Measurements from ENCODE around the gene JAZF1.
"Not testable (repeated sequence)": the region's sequence is repeated elsewhere in the genome, so short reads cannot be mapped to it uniquely, and the experiment has no call there.

JAZF1 gene

DNA sequence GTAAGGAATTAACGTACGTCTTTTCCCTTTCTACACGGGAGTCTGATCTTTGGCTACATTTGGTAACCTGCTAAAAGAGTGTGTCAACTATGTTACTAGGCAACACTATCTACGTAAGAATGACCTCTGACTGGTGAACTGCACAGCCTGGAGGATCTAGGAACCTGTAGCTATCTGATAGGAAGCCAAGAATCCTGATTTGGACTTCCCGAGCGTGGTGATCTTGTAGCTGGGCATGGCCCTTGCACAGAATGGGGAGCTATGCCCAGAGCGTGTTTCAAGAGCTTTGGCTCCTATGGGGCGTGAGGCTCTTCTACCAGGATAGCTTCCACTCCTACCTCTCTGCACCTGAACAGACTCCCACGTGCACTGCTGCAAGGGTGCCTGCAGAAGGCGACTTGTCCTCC, 283.2 kb downstream of the JAZF1 start:
- DNase-seq: no peak

GRCh38 chr7:27897001-27897400, 283.6 kb downstream of the JAZF1 start:
- no peak for DNase-seq

DNA sequence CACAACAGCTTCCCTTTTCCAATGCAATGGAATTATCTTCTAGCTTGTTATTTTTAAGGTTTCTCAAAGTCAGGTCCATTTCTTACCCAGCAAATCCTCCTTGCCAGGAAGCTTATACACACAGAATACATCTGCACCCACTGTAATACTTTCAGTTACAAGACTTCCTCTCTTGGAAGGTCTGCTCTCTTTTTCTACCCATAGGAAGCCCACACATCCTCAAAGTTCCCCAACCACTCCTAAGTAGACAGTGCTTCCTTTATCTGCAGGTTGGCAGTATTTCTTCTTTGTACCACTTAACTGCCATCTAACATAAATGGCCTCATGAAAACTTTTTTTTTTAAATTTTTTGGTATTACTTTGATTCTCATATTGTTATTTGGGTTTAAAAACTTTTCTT, 285.0 kb downstream of the JAZF1 start:
- DNase-seq: no peak

DNA sequence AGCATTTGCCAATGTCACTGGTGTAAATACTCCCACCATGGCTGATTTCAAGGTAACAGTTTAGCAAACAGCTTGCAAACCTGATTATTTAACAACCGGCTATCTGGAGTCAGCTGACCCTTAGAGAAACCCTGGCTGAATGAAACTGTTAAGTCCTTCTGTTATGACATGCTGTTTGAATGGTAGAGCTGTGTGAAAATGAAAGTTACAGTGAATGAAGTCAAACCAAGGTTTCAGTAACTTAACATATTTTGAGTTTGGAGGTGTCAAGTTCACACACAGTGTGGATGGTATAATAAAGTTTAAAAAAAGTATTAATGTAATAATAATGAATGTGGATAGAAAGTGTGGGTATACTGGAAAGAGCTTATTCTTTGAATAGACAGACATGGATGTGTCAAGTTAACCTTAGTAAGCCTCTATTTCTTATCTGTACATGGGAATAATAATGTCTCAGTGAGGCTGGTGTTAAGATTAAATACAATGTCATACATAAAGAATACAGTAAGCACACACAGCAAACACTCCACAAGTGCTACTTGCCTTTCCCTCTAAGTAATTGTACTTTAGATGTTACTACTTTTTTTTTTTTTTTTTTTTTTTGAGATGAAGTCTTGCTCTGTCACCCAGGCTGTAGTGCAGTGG, 290.3 kb downstream of the JAZF1 start:
- DNase-seq: no peak

- no peak for DNase-seq
These were observed 290.8 kb downstream of the JAZF1 start for GRCh38 chr7:27889800-27890199.

DNA sequence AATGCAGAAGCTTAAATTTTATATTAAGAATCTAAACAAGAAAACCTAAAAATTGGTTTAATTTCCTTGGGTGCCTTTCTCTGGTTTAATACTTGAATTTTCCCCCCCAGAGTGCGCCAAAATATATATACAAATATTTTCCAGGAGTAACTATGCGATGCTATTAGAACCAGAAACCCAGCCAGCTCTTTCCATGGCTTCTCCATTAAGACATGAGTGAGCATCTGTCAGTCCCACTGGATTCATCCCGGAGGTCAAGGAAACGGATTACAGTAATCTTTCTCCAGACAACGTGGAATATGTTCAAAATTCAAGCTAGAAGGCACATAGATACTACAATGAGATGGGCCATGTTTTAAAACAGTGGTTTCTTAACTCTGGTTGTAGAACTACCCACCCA, 291.9 kb downstream of the JAZF1 start:
- no peak for DNase-seq

DNA sequence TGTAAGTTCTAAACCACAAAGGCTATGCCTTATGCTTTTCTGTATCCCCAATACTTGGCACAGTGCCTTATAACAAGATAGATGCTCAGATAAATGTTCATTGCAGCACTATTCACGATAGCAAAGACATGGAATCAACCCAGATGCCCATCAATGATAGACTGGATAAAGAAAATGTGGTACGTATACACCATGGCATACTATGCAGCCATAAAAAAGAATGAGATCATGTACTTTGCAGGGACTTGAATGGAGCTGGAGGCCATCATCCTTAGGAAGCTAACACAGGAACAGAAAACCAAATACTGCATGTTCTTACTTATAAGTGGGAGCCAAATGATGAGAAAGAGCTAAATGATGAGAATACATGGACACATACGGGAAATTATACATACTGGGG, 293.9 kb downstream of the JAZF1 start:
- DNase-seq: not testable (repeated sequence)

DNA sequence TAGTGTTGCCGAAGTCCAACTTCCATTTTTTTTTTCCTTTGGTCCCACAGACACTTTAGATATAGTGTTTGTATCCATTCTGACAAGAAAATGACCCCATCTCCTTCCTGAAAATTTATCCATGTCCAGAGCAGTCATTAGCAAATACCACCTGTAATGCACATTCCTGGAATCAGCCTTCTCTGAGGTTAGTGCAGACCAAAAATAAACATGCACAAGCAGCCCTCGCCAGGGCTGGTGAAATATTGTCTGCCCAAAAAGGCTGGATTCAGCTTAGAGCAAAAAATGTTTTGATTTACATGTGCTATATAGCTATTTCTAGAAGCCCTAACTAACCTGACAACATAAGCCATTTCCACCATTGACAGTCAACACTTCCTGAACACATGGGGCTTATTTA, 294.9 kb downstream of the JAZF1 start:
- DNase-seq: no peak

- no peak for DNase-seq
These were observed 296.9 kb downstream of the JAZF1 start for GRCh38 chr7:27883696-27884095.

DNA sequence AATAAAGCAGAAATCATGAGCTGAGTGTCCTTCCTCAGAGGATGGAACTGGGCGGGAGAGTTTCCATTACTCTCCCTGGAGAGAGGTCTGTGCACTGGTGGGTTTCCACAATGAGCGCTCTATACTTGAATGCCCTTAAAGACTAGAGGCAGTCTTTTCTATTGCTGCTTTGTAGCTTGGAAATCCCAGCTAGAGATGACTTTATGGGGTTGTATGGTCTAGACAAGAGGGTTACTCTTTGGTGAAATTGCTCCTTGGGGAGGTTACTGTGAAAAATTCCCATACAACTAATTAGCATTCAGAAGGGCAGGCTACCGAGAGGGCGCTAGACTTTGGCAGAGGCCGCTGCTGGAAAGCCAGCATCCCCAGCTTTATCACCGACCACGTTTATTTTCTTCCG, 303.8 kb downstream of the JAZF1 start:
- DNase-seq: no peak

- DNase-seq: no peak
These were observed 304.8 kb downstream of the JAZF1 start for GRCh38 chr7:27875832-27876231.

DNA sequence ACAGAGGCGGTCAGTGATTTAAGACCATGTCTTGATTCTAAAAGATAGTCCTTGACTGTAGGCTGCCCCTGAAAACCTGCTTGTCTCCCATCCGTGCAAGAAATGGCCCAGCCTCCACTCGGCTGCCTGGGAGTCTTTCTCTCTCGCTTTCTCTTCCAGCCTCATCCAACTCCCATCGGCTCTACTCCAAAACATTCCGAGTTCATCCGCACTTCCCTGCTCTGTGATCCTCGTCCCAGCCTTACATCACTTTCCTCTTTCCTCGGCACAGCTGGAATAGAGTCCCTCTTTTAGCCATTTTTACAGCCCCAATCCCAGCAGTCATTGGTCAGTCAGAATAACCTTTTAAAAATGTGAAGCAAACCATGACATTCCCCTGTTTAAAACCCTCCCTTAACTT, 305.5 kb downstream of the JAZF1 start:
- DNase-seq: no peak

GRCh38 chr7:27873981-27874957, 306.3 kb downstream of the JAZF1 start:
- DNase-seq: no peak

DNA sequence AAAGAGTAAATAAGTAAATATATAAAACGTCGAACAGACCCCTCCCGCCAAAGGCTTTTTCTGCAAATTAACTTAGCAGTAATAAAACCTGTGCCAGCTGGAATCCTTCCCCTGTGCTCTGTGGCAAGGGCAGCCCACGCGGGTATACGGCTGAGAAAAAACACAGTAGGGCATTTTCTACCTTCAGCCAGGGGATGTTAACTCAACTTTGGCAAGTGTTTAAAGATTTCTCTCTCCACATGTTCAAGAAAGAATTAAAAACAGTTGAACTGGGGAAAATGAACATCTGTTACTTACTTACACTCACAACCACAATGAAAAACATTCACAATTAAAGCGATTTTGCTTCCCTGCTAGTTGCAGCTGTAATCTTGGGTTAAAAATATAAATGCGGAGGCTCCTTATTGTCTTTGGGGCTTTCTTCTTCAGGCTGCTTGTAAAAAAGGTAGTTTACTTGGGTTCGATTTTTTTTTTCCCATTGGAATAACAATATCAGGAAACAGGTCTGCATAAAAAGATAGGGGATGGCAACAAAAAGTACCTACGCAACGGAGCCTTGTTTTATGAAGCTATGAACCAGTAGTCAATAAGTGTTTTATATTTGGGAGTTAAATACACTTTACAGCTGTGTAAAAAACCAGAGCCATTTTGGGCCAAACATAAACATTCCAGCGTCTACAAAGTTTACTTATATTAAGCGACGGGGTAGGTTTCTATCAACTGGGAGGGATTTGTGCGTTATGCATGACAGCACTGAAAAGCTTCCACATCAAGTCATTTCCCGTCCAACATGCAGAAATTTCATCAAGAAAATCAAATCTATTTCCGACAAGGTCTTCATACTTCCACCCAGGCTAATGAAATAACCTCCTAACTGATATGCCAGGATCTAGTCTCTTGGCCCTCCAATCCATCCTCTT, 308.0 kb downstream of the JAZF1 start:
- no peak for DNase-seq

GRCh38 chr7:27871866-27872265, 308.7 kb downstream of the JAZF1 start:
- no peak for DNase-seq

GRCh38 chr7:27871086-27871485, 309.5 kb downstream of the JAZF1 start:
- no peak for DNase-seq

- DNase-seq: no peak
These were observed 310.0 kb downstream of the JAZF1 start for GRCh38 chr7:27870595-27870994.

DNA sequence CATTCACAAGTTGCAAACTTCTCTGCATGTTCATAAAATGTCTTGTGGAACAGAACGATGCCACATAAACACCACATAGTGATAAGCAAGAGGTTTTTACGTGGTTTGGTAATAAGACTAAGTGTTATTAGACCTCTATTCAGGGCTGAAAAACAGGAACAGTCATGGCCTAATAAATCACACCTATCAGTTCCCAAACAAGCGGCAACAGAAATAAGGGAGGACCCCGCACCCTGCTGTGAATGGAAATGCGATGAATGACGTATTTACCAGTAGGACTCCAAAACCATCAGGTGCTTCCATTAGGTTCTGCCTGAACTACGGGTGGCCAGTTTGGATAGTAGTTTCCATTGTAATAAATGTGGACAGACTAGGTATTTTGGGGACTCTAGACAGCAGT, 311.5 kb downstream of the JAZF1 start:
- DNase-seq: no peak

DNA sequence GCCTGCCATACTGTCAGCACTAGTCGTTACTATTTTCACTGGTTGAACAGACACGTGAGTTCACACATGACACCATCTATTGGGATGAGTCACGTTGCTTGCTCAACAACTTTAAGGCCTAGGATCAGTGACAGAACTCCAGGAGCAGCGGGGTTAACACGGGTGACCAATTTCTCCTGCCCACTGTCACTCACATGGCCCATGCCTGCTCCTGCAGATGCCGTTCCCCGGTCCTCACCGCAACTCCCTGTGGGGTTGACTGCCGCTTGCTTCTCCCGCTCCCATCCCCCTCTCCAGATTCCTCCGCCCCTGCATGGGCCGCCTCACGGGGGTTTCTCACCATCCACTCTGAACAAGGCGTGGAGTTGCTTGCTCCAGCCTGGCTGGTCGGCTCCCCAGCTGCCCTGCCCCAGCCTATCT, 312.5 kb downstream of the JAZF1 start:
- DNase-seq: no peak

DNA sequence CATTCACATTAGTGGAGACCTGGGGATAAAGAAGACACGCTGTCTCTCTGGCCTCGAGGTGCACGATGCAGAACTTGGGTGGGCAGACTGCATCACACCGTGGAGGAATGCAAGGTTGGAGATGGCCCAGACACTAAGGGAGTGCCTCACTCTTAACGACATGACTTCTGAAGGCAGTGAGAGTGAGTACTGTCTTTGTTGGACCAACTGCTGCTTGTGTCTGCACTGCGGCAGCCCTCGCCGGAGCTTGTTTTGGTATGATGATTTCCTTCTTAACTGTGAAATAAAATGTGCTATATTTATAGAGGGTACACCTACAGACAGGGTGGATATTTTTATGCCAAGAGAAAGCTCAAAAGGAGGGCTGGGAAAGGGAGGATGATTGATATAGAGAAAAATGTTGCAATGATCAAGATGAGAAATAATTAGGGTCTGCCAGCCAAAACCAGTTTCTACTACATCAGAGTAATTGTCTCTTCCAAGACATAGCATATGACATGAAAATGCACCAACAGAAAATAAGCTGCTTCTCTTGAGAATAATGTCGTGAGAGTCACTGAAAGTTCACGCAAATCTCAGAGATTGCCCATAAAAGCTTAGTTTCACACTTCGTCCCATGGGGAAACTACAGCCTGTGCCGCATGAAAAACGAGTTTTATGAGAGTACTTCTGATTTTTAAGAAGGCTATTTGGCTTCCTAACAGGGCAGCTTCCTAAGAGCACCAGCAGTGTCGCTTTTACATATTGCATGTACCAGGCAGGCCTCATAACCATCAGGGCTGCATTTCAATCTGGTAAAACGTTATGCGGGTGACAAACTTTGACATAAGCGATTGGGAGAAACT, 313.5 kb downstream of the JAZF1 start:
- DNase-seq: no peak

DNA sequence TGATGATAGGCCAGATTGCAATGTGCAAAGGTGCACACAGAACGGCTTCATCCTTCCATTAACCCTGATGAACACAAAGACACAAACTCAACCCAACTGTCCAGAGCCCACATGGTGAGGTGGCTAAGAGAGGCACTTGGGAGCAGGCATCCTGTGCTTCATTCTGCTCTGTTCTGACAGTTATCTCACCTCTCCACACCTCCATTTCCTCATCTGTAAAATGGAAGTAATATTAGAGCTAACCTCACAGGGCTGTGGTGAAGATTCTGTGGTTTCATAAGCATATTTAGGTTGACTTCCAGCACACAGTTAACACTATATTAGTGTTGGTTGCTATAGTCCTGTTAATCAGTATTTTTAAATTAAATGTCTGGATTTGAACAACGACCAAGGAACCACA, 314.3 kb downstream of the JAZF1 start:
- no peak for DNase-seq

DNA sequence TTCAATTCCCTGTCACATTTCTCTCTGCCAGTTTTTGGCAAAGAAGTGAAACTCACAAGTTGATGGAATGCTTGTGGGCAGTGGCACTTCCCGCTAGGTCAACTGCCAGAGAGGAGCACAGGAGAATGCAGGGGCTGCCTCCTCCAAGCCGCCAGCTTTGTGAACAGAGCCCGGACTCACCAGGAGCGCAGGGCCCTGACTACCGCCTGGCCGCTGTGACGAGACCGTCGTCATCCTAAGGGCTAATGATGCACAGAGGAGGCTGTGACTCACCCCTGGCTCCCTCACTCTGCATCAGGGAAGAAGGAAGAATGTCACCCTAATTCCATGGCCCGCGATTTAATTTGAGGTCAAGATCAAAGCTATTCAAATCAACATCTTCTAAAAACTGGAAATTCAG, 316.7 kb downstream of the JAZF1 start:
- DNase-seq: no peak

Measured in NCI-H524 treated with DMSO at 0.1 percent for 48 hours (cell line).